Measurements from ENCODE around the gene COL23A1.

COL23A1 gene

DNA sequence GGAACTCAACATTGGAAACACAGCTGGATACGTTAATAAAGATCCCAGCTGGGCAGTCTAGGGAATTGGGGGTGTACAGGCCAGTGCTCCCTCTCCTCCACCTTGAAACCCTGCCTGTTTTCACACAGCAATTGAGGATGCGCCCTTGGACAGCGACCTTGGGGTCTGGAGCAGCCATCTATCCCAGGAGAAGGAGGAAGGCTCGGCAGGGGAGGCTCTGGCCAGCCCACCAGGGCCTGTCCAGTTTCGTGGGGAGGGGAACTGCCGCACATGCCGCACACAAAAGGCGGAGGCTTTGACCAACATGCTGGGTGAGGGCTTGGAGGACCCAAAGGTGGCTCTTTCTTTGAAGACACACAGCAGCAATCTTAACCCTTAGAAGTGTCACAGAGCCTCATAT, 1.4 kb downstream of the COL23A1 start:
- no peak for DNase-seq (ENCODE audit: low read depth in 2 of 2)

DNA sequence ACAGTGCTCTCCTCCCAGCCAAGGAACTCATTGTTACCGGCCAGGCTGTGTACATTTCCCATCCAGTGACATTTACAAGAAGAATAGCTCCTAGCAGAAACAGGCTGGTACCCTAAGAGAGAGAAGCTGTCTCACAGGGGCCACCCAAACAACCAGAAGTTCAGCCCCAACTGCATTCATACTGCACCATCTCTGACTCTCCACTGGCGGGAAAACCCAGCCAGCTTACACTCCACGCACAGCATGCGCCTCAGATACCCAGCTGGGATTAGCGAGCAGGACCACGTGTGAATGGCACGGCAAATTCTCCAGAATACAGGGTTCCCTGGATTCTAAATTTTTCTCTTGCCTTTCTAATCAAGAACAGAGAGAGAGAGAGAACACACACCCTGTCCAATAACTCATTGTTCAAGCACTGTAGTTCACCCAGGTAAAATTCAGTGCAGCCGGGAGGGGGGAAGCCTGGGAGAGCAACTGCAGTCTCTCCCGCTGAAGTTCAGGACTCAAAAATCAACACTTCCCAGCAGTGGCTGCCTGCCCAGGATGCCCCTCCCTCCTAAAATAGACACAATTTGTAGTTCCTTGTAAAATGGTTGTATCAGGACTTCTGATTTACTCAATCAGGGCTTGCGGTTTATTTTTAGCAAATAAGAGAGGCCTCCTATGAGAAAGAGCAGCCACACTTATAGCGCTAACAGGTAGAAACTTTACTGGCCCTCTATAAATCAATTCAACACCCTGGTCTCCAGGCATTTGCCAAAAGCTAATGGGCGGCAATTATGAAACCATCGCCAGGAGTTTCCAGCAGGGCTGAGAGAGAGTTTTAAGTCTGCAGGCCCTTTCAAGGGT, 2.2 kb downstream of the COL23A1 start:
- DNase-seq (ENCODE audit: low read depth in 2 of 2), result no peak

DNA sequence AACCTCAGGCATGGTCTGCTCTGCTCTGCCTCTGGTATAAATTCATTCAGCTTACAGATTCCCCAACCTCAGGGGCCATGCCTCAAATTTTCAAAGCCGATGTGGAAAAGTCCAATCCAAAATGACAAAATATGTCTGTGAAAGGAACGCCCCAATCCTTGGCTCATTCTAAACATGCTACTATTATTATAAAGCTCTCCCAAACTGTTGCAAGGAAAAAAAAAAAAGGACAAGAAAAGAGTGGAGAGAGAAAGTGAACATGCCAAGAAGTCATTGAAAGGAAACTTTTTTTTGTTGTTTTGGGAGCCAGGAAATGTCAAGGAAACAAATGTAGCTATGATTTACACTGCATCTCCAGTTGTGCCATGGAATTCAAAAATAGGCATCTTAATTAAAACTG, 3.8 kb downstream of the COL23A1 start:
- DNase-seq (ENCODE audit: low read depth in 2 of 2), result no peak

- peak in 1 of 2 donors; percentile 31 for DNase-seq (ENCODE audit: low read depth in 2 of 2)
Measured at GRCh38 chr5:178585421-178585820, 4.8 kb downstream of the COL23A1 start.

DNA sequence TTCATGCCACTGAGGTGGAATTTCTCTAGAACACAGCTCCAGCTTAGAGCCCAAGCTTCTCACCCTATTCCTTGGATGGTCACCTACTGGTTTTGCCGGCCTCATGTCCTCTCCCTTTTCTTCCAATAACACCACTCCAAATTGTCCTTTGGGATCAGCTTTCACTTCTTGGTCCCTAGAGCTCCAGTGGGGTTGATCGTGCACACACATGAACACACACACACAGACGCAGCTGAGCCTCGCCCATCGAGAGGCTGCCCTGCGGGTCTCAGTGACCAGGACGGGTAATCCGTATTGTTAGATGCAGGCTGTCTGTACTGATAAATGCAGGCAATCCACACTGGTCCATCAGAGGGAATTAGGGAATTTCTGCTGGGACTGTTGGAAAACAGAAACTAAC, 6.9 kb downstream of the COL23A1 start:
- no peak for DNase-seq (ENCODE audit: low read depth in 2 of 2)

- no peak for DNase-seq (ENCODE audit: low read depth in 2 of 2)
Measured at GRCh38 chr5:178582291-178582690, 7.9 kb downstream of the COL23A1 start.

GRCh38 chr5:178581621-178582020, 8.6 kb downstream of the COL23A1 start:
- no peak for DNase-seq (ENCODE audit: low read depth in 2 of 2)

DNA sequence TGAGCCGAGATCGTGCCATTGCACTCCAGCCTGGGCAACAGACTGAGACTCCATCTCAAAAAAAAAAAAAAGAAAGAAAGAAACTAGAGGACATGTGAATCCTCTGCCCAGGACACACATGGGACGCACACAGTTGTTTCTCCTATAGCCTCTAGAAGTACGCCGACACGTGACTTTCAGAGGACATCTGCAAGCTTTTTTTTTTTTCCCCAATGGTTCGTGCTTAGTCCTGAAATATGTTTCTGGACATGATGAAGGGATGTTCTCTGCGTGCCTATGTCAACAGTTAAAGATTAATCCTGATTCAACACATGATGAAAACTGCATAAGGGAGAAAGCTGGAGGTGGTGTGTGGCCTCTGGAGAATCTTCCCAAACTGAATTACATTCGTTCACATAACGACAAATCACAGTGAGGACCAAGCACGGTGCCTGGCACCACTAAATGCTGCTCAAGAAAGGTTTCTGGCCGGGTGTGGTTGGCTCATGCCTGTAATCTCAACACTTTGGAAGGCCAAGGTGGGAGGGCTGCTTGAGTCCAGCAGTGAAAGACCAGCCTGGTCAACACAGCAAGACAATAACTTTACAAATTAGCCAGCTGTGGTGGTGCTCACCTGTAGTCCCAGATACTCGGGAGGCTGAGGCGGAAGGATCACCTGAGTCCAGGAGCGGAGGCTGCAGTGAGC, 9.8 kb downstream of the COL23A1 start:
- no peak for DNase-seq (ENCODE audit: low read depth in 2 of 2)

- no peak for DNase-seq (ENCODE audit: low read depth in 2 of 2)
Measured at GRCh38 chr5:178577944-178578343, 12.2 kb downstream of the COL23A1 start.

DNA sequence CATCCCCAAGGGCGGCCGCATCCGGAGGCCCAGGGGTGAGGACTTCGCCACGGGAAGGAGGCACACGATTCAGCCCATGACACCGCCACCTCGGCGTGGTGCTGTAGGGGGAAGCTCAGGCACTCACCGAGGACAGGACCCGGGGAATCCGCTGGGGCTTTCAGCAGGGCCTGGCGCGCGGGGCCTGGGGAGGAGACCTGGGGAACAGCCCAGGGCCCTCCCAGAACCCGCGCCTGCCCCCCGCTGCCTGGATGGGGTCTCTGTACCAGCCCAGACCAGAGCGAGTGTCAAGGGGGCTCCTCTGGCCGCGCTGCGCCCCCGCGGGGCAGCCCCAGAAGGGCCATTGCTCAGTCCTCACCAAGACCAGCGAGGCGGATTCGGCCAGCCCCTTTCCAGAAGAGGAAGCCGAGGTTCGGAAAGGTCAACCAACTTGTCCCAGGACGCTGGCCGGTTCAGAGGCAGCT, 12.8 kb downstream of the COL23A1 start:
- no peak for DNase-seq (ENCODE audit: low read depth in 2 of 2)

DNA sequence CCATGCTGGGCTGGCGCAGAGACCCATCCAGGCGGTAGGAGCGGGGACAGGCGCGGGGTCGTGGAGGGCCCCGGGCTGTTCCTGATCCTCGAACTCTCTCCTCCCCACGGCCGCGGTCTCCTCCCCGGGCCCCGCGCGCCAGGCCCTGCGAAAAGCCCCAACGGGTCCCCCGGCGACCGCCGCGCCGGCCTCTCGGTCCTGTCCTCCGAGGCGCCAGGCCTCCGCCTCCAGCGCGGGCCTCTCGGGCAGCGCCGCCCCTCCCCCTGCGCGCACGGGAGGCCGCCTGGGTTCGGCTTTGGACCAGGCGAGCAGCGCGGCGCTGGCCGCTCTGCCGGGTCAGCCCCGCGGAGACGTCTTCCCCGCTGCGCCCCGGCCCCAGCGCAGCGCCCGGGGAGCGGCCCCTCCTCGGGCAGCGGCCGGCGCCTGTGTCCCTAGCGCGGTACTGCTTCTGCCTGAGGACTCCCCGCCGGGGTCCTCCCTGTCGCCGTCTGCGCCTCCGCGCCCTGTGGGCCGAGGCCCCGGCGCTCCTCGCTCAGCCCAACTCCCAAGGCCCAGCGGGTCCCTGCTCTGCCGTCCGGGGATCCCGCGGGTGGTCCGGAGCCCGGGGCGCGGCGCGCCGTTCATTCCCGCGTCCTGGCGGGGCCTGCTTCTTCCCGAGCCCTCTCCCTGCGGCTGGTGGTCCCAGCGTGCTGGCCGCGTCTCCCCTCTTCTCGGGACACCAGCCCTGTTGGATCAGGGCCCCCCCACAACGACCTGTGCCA, 13.4 kb downstream of the COL23A1 start:
- DNase-seq (ENCODE audit: low read depth in 2 of 2), result no peak

- no peak for DNase-seq (ENCODE audit: low read depth in 2 of 2)
Measured at GRCh38 chr5:178573216-178573615, 17.0 kb downstream of the COL23A1 start.

- no peak for DNase-seq (ENCODE audit: low read depth in 2 of 2)
Measured at GRCh38 chr5:178572617-178573016, 17.6 kb downstream of the COL23A1 start.

DNA sequence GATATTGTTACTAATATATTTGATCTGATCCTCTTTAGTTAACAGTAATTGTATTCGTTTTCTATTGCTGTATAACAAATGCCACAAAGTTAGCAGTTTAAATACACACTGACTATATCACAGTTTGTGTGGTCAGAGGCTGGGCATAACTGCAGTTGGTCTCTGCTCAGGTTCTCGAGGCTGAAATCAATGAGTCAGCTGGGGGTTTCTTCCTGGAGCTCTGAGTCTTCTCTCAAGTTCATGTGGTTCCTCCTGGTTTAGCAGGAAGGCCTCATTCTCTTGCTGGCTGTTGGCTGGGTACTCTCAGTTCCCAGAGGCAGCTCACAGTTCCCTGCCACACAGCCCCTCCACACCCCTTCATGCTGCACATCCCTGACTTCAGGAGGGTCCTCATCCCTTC, 20.7 kb downstream of the COL23A1 start:
- DNase-seq (ENCODE audit: low read depth in 2 of 2), result no peak

DNA sequence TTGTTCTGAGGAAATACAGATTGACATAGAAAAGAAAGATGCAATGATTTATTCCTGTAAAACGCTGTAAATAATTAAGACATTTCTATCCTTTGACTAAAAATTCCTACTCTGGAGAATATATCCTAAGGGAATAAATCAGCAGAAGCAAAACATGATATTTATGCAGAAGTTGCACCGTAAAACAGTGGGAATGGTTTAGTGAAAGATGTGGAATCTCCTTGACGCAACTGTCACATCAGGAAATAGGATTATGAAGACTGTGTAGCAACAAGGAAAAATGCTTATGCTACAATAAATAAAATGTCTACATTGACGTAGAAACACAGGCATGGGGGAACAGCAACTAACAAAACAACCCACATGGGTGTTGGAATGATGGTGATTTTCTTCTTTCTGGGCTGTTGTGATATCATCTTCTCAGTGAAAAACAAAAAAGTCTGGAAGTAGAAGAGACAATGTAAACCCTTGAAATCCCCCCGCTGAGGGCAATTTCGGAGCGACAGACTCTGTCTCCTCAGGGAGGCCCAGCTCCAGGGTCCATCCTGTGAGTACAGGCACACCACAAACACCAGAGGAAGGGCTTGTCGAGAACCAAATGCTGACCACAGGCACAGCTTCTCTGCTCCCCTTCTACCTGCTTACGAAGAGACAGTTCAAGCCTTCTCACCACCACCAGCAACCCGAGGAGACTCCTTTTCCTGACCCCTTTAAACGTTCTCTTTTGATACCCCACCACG, 25.2 kb downstream of the COL23A1 start:
- DNase-seq (ENCODE audit: low read depth in 2 of 2), result no peak

DNA sequence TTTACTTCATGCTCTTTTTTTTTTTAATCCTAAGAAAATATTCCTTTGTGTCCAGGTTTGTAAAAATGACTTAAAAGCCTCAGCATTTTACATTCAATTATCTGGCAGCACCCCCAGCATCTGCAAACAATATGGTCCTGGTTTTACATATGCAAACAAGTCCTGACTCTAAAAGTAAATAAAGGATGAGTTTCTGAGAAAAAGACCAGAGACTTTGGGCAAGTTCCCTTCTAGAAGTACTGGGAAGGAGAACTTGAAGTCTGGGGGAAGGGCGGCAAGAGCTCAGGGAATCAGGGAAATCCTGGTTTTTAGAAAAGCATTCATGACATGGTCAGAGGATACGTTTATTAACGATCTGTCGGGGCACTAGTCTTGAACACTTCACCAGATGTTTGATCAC, 25.8 kb downstream of the COL23A1 start:
- DNase-seq (ENCODE audit: low read depth in 2 of 2), result no peak

- DNase-seq (ENCODE audit: low read depth in 2 of 2), result no peak
Measured at GRCh38 chr5:178563621-178564020, 26.6 kb downstream of the COL23A1 start.

DNA sequence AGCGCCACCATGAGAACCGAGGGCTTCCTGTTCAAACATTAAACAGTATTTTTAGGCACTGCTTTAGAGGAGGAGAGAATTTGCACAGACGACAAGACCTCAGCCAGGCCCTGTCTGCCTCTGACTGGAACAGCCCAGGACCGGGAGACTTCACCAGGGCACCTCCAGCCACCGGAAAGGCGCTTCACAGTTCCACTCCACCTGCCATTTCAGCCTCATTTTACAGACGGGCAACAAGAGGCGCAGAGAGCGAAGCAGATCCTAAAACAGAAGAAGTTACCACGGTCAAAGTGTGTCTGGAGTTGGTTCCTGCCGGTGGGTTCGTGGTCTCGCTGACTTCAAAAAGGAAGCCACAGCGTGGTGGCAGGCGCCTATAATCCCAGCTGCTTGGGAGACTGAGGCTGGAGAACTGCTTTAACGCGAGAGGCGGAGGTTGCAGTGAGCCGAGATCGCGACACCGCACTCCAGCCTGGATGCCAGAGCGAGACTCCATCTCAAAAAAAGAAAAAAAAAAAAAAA, 28.4 kb downstream of the COL23A1 start:
- DNase-seq (ENCODE audit: low read depth in 2 of 2), result no peak

DNA sequence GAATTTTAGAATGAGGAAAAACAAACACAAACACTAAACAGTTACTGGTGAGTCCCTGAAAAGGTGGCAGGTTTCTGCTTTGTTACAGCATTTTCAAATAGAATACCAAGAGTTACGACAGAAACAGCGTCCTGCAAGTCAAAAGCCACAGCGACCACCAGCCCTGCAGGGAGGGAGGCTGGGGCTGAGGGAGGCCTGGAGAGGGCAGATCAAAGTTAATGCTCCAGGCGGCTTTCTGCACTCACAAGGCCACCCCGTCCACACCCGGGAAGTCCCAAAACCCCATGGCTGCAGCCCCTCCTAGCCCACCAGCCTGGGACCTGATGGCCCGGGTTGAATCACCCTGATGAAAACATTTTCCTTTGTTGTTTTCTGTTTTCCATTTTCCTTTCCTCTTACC, 29.3 kb downstream of the COL23A1 start:
- no peak for DNase-seq (ENCODE audit: low read depth in 2 of 2)

DNA sequence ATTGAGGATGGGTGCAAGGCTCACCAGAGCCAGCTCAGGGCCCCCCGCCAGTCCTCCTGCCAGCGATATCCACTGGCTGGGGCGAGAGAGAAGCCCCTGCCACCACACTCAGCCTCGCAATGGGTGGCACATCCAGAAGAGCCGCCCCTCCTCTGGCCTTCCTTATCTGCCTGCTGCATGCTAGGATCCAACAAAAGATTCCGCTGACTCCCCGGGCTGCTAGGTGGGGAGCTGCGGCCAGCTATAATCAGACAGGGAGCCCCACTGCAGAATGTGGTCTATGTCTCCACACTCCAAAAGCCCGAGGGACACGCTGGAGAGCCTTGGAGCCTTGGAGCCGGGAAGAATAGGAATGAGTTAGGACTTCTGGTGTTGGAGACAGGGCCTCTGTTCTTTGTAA, 32.8 kb downstream of the COL23A1 start:
- no peak for DNase-seq (ENCODE audit: low read depth in 2 of 2)

DNA sequence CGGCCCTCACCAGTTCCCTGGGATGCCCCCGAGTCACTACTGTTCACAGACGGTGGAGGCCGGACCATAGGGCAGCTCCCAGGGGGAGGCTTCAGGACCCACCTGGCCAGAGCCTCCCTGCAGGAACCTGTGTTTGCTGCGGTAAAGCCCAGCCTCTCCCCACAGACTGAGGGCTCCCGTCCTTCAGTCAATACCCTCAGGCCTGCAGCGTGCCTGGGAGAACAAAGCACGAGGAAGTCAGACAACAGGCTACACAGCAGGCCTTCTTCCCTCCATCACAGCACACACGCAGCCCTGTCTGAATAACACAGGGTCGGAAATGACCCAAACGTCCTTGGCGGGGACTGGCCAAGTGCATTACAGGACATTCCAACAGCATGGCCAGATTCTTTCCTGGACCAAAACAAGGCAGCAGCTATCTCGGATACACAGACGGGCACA, 34.4 kb downstream of the COL23A1 start:
- DNase-seq (ENCODE audit: low read depth in 2 of 2), result no peak
